PC-9 (cell line): ENCODE data around the gene PAFAH1B1.

ENCODE experiments used
- EZH2 ChIP-seq: fragments of 200-600 bp; sonication (generic); IDR thresholded peaks from 2 replicates; pipeline ENCODE4 v1.8.0; 2017; ENCODE audit warnings: antibody characterized with exemption, low read depth
- TF ChIP-seq, protein P1 (sequence below): fragments of 200-600 bp; sonication (generic); conservative IDR thresholded peaks from 2 replicates; pipeline ENCODE4 v1.6.1; 2017; ENCODE audit warnings: mixed run types, antibody characterized with exemption, mild to moderate bottlenecking, moderate library complexity

DNA sequence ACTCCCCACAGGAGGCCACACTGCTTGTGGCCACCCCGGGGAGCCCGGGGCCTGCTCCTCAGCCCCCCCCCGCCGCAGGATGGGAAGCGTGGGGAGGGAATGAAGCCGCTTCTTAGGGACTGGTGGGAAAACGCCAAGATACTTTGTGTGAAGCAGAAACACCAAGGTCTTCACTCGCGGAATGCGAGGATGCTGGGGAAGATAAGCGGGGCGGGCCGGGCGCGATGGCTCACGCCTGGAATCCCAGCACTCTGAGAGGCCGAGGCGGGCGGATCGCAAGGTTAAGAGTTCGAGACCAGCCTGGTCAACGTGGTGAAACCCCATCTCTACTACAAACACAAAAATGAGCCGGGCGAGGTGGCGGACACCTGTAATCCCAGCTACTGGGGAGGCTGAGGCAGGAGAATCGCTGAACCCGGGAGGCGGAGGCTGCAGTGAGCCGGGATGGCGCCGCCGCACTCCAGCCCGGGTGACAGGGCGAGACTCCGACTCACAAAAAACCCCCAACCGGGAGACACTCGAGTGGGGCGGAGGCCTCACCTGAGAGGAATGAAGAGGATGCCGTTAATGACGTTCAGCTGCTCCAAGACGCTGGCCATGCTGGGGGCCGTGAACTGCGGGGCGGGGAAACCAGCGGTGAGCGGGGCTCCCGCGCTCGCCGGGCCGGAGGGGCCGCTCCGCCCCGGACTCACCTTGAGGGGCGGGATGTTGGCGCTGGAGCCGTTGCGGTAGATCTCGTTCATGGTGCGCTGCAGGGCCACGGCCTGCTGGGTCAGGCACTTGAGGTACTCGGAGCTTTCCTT lies 97.8 kb downstream of the PAFAH1B1 start:
- TF ChIP-seq, protein P1, sequence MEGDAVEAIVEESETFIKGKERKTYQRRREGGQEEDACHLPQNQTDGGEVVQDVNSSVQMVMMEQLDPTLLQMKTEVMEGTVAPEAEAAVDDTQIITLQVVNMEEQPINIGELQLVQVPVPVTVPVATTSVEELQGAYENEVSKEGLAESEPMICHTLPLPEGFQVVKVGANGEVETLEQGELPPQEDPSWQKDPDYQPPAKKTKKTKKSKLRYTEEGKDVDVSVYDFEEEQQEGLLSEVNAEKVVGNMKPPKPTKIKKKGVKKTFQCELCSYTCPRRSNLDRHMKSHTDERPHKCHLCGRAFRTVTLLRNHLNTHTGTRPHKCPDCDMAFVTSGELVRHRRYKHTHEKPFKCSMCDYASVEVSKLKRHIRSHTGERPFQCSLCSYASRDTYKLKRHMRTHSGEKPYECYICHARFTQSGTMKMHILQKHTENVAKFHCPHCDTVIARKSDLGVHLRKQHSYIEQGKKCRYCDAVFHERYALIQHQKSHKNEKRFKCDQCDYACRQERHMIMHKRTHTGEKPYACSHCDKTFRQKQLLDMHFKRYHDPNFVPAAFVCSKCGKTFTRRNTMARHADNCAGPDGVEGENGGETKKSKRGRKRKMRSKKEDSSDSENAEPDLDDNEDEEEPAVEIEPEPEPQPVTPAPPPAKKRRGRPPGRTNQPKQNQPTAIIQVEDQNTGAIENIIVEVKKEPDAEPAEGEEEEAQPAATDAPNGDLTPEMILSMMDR, result no peak
- TF ChIP-seq EZH2, result no peak
